Activated CD8-positive, alpha-beta memory T cell treated with anti-CD3 and anti-CD28 coated beads, Interleukin-2, amount 50 U/mL, for 1 hour (primary cell): ENCODE results near the gene ABCC5.

ENCODE experiments used
- DNase-seq: peaks from one replicate; pipeline ENCODE4 v3.0.0-alpha.2; 2020; ENCODE audit errors: extremely low read depth

The ABCC5 gene

GRCh38 chr3:183922421-183922820, 95.3 kb downstream of the ABCC5 start:
- no peak for DNase-seq

- DNase-seq = no peak
Observed at GRCh38 chr3:183921096-183921495, 96.6 kb downstream of the ABCC5 start.

GRCh38 chr3:183920416-183920815, 97.3 kb downstream of the ABCC5 start:
- DNase-seq = no peak

GRCh38 chr3:183918178-183918577, 99.5 kb downstream of the ABCC5 start:
- DNase-seq = no peak

GRCh38 chr3:183917776-183918175, 99.9 kb downstream of the ABCC5 start:
- no peak for DNase-seq

GRCh38 chr3:183914856-183915255, 102.8 kb downstream of the ABCC5 start:
- DNase-seq = no peak

GRCh38 chr3:183913580-183913920, 104.1 kb downstream of the ABCC5 start:
- DNase-seq = no peak

GRCh38 chr3:183912895-183913579, 104.6 kb downstream of the ABCC5 start:
- no peak for DNase-seq

GRCh38 chr3:183911763-183912506, 105.7 kb downstream of the ABCC5 start:
- no peak for DNase-seq

GRCh38 chr3:183911087-183911486, 106.6 kb downstream of the ABCC5 start:
- DNase-seq = no peak

GRCh38 chr3:183909030-183909600, 108.6 kb downstream of the ABCC5 start:
- DNase-seq = no peak

- DNase-seq = no peak
Observed at GRCh38 chr3:183907911-183908331, 109.8 kb downstream of the ABCC5 start.

- no peak for DNase-seq
Observed at GRCh38 chr3:183907176-183907575, 110.5 kb downstream of the ABCC5 start.

- no peak for DNase-seq
Observed at GRCh38 chr3:183906234-183906921, 111.3 kb downstream of the ABCC5 start.

- DNase-seq = no peak
Observed at GRCh38 chr3:183904833-183905780, 112.6 kb downstream of the ABCC5 start.

- DNase-seq = no peak
Observed at GRCh38 chr3:183898028-183898431, 119.7 kb downstream of the ABCC5 start.

- DNase-seq = no peak
Observed at GRCh38 chr3:183897606-183898005, 120.1 kb downstream of the ABCC5 start.

GRCh38 chr3:183896610-183897009, 121.1 kb downstream of the ABCC5 start:
- no peak for DNase-seq

GRCh38 chr3:183896184-183896583, 121.5 kb downstream of the ABCC5 start:
- no peak for DNase-seq

- DNase-seq = no peak
Observed at GRCh38 chr3:183895774-183896173, 121.9 kb downstream of the ABCC5 start.

GRCh38 chr3:183895296-183895695, 122.4 kb downstream of the ABCC5 start:
- DNase-seq = no peak
